ENCODE data around the gene MAFG. TPM values are rescaled to one million over a fixed set of nuclear protein-coding genes. Genes with fewer than 3 reads are reported as not detected.
A peak's percentile ranks its signal among the peaks of the same experiment; 100 is the strongest.

Gene MAFG
- total and polyA plus RNA-seq, 2 of the 13 experiments (the other 11 are each of a cell fraction or from before 2014, with no cell fraction given): 14.5 to 20.0 TPM

GRCh38 chr17:81911277-81911961, 16.1 kb downstream of the MAFG start, which contains the start of gene PCYT2 (continued):
- TF ChIP-seq ZBTB33 (CRISPR knock-in tag; IDR thresholded peaks at IDR 0.05): no peak
- TF ChIP-seq, protein P1, sequence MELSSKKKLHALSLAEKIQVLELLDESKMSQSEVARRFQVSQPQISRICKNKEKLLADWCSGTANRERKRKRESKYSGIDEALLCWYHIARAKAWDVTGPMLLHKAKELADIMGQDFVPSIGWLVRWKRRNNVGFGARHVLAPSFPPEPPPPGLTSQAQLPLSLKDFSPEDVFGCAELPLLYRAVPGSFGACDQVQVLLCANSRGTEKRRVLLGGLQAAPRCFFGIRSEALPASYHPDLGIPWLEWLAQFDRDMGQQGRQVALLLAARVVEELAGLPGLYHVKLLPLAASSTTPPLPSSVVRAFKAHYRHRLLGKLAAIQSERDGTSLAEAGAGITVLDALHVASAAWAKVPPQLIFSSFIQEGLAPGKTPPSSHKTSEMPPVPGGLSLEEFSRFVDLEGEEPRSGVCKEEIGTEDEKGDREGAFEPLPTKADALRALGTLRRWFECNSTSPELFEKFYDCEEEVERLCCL (CRISPR knock-in tag; IDR thresholded peaks at IDR 0.05; ENCODE audit: borderline replicate concordance): no peak
- TF ChIP-seq ZNF276 (CRISPR knock-in tag; IDR thresholded peaks at IDR 0.05; ENCODE audit: low read depth): no peak
- no peak for TF ChIP-seq ZBTB46 (CRISPR knock-in tag; IDR thresholded peaks at IDR 0.05; ENCODE audit: borderline replicate concordance)
- TF ChIP-seq, protein P2, sequence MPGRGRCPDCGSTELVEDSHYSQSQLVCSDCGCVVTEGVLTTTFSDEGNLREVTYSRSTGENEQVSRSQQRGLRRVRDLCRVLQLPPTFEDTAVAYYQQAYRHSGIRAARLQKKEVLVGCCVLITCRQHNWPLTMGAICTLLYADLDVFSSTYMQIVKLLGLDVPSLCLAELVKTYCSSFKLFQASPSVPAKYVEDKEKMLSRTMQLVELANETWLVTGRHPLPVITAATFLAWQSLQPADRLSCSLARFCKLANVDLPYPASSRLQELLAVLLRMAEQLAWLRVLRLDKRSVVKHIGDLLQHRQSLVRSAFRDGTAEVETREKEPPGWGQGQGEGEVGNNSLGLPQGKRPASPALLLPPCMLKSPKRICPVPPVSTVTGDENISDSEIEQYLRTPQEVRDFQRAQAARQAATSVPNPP (CRISPR knock-in tag; IDR thresholded peaks at IDR 0.05): no peak
- TF ChIP-seq HOXA5 (CRISPR knock-in tag; IDR thresholded peaks at IDR 0.05): no peak
- no peak for TF ChIP-seq NCOA5 (CRISPR knock-in tag; IDR thresholded peaks at IDR 0.05)
- TF ChIP-seq ZNF782 (CRISPR knock-in tag; IDR thresholded peaks at IDR 0.05; ENCODE audit: borderline replicate concordance): no peak
- TF ChIP-seq HNRNPLL (IDR thresholded peaks at IDR 0.05; ENCODE audit: low read depth, low read length, poor library complexity, severe bottlenecking): no peak
- TF ChIP-seq, protein P3, sequence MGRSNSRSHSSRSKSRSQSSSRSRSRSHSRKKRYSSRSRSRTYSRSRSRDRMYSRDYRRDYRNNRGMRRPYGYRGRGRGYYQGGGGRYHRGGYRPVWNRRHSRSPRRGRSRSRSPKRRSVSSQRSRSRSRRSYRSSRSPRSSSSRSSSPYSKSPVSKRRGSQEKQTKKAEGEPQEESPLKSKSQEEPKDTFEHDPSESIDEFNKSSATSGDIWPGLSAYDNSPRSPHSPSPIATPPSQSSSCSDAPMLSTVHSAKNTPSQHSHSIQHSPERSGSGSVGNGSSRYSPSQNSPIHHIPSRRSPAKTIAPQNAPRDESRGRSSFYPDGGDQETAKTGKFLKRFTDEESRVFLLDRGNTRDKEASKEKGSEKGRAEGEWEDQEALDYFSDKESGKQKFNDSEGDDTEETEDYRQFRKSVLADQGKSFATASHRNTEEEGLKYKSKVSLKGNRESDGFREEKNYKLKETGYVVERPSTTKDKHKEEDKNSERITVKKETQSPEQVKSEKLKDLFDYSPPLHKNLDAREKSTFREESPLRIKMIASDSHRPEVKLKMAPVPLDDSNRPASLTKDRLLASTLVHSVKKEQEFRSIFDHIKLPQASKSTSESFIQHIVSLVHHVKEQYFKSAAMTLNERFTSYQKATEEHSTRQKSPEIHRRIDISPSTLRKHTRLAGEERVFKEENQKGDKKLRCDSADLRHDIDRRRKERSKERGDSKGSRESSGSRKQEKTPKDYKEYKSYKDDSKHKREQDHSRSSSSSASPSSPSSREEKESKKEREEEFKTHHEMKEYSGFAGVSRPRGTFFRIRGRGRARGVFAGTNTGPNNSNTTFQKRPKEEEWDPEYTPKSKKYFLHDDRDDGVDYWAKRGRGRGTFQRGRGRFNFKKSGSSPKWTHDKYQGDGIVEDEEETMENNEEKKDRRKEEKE (IDR thresholded peaks at IDR 0.05): no peak
- TF ChIP-seq SMAD9 (CRISPR knock-in tag; IDR thresholded peaks at IDR 0.05): no peak
- TF ChIP-seq NFATC3 (CRISPR knock-in tag; IDR thresholded peaks at IDR 0.05): no peak
- TF ChIP-seq MAX (IDR thresholded peaks at IDR 0.05): peak; percentile 10; the same call in 1 of the 2 replicates
- no peak for TF ChIP-seq PHB2 (IDR thresholded peaks at IDR 0.05; ENCODE audit: partially characterized antibody)
- no peak for TF ChIP-seq CEBPB (IDR thresholded peaks at IDR 0.05; ENCODE audit: borderline replicate concordance, low read depth, low read length)
- TF ChIP-seq CHCHD3 (CRISPR knock-in tag; IDR thresholded peaks at IDR 0.05): no peak

Data from HepG2 (cell line).